ENCODE results near the gene ACYP2.
"Not testable (repeated sequence)": the region's sequence is repeated elsewhere in the genome, so short reads cannot be mapped to it uniquely, and the experiment has no call there.

The ACYP2 gene

GRCh38 chr2:54279385-54279784, 164.0 kb downstream of the ACYP2 start:
- H3K27ac ChIP-seq = no peak overlapping the region
- TF ChIP-seq CTCF (conservative IDR thresholded peaks at IDR 0.05) (peak; percentile 24; the same call in 1 of the 2 replicates), ZFX (IDR thresholded peaks at IDR 0.05) (no peak)

GRCh38 chr2:54284826-54285225, 169.4 kb downstream of the ACYP2 start:
- TF ChIP-seq ZFX (IDR thresholded peaks at IDR 0.05) = no peak
- no peak for TF ChIP-seq CTCF (conservative IDR thresholded peaks at IDR 0.05)

GRCh38 chr2:54285451-54285850, 170.0 kb downstream of the ACYP2 start:
- no peak overlapping the region for H3K27ac ChIP-seq
- TF ChIP-seq CTCF (conservative IDR thresholded peaks at IDR 0.05) = no peak
- TF ChIP-seq ZFX (IDR thresholded peaks at IDR 0.05) = no peak

More at GRCh38 chr2:54284826-54285225, 169.4 kb downstream of the ACYP2 start:
- H3K27ac ChIP-seq = no peak overlapping the region

- no peak overlapping the region for H3K27ac ChIP-seq
- TF ChIP-seq CTCF (conservative IDR thresholded peaks at IDR 0.05) = no peak
- TF ChIP-seq ZFX (IDR thresholded peaks at IDR 0.05) = no peak
Measured at GRCh38 chr2:54287532-54287931, 172.1 kb downstream of the ACYP2 start.

GRCh38 chr2:54289917-54290316, 174.5 kb downstream of the ACYP2 start:
- H3K27ac ChIP-seq = no peak overlapping the region
- TF ChIP-seq ZFX (IDR thresholded peaks at IDR 0.05) = no peak
- no peak for TF ChIP-seq CTCF (conservative IDR thresholded peaks at IDR 0.05)

- TF ChIP-seq CTCF (conservative IDR thresholded peaks at IDR 0.05) (no peak), ZFX (IDR thresholded peaks at IDR 0.05) (no peak)
- no peak overlapping the region for H3K27ac ChIP-seq
Measured at GRCh38 chr2:54290356-54291025, 175.1 kb downstream of the ACYP2 start.

- H3K27ac ChIP-seq = not testable (repeated sequence)
Measured at GRCh38 chr2:54294665-54295064, 179.2 kb downstream of the ACYP2 start.

- no peak overlapping the region for H3K27ac ChIP-seq
- TF ChIP-seq CTCF (conservative IDR thresholded peaks at IDR 0.05) (no peak), ZFX (IDR thresholded peaks at IDR 0.05) (no peak)
Measured at GRCh38 chr2:54295911-54296310, 180.5 kb downstream of the ACYP2 start.

All from C4-2B (cell line).